Astrocyte (in vitro differentiated cells and primary cell): ENCODE measurements around the gene GALNT18. TPM values are rescaled to one million over a fixed set of nuclear protein-coding genes. Genes with fewer than 3 reads are reported as not detected.

ENCODE experiments used
- DNase-seq: peaks from one replicate; pipeline ENCODE4 v3.0.0-alpha.2; 2010; ENCODE audit warnings: low read depth
- FAIRE-seq: peaks from 2 replicates; lab custom pipeline; 2011; peaks lifted over from hg19 to GRCh38; lab: Jason Lieb, UNC
- H2AFZ ChIP-seq: 2 replicates; pipeline ENCODE4 v1.6.0; 2012; ENCODE audit warnings: low read depth, low read length, inconsistent platforms
- H3K27ac ChIP-seq: 2 replicates; pipeline ENCODE4 v1.5.1; 2011; ENCODE audit warnings: low read depth, low read length, inconsistent platforms
- H3K27me3 ChIP-seq: 2 replicates; pipeline ENCODE4 v1.6.0; 2011; ENCODE audit warnings: low read length, inconsistent platforms; ENCODE audit not compliant: insufficient read depth
- H3K36me3 ChIP-seq: 2 replicates; pipeline ENCODE4 v1.5.1; 2011; ENCODE audit warnings: low read length, inconsistent platforms; ENCODE audit not compliant: insufficient read depth
- H3K4me1 ChIP-seq: 2 replicates; pipeline ENCODE4 v1.5.1; 2011; ENCODE audit warnings: low read length, inconsistent platforms; ENCODE audit not compliant: insufficient read depth
- H3K4me2 ChIP-seq: 2 replicates; pipeline ENCODE4 v1.6.0; 2012; ENCODE audit warnings: low read length, inconsistent platforms
- H3K4me3 ChIP-seq: 2 replicates; pipeline ENCODE4 v1.5.1; 2011; ENCODE audit warnings: low read depth, mild to moderate bottlenecking, low read length, inconsistent platforms; ENCODE audit not compliant: insufficient read depth
- H3K79me2 ChIP-seq: 2 replicates; pipeline ENCODE4 v1.6.0; 2012; ENCODE audit warnings: mild to moderate bottlenecking, low read length, inconsistent platforms; ENCODE audit not compliant: insufficient read depth
- H3K9ac ChIP-seq: 2 replicates; pipeline ENCODE4 v1.6.0; 2012; ENCODE audit warnings: mild to moderate bottlenecking, low read length, inconsistent platforms
- H3K9me3 ChIP-seq: 2 replicates; pipeline ENCODE4 v1.5.1; 2012; ENCODE audit warnings: low read depth, mild to moderate bottlenecking, low read length, inconsistent platforms; ENCODE audit not compliant: insufficient read depth
- H4K20me1 ChIP-seq: 2 replicates; pipeline ENCODE4 v1.6.0; 2012; ENCODE audit warnings: low read length, inconsistent platforms; ENCODE audit not compliant: insufficient read depth
- H3K27ac Mint-ChIP-seq: one replicate; pipeline ENCODE4 v1.8.0; 2021; ENCODE audit warnings: mild to moderate bottlenecking, mixed read lengths; ENCODE audit not compliant: unreplicated experiment
- H3K27me3 Mint-ChIP-seq: one replicate; pipeline ENCODE4 v1.8.0; 2021; ENCODE audit warnings: low read depth, mixed read lengths; ENCODE audit not compliant: unreplicated experiment
- H3K36me3 Mint-ChIP-seq: one replicate; pipeline ENCODE4 v1.8.0; 2021; ENCODE audit warnings: low read depth, mixed read lengths; ENCODE audit not compliant: unreplicated experiment
- H3K4me1 Mint-ChIP-seq: one replicate; pipeline ENCODE4 v1.8.0; 2021; ENCODE audit warnings: low read depth, mixed read lengths; ENCODE audit not compliant: unreplicated experiment
- H3K4me3 Mint-ChIP-seq: one replicate; pipeline ENCODE4 v1.8.0; 2021; ENCODE audit warnings: mild to moderate bottlenecking, moderate library complexity, mixed read lengths; ENCODE audit not compliant: unreplicated experiment
- H3K9me3 Mint-ChIP-seq: one replicate; pipeline ENCODE4 v1.8.0; 2021; ENCODE audit warnings: mild to moderate bottlenecking, mixed read lengths; ENCODE audit not compliant: unreplicated experiment
- EZH2 ChIP-seq: IDR thresholded peaks from 2 replicates; pipeline ENCODE4 v1.6.1; 2012; ENCODE audit warnings: mild to moderate bottlenecking, low read length, inconsistent platforms; ENCODE audit not compliant: insufficient read depth
- total RNA-seq: library from RNA; stranded (reverse); gene quantifications from 2 replicates; pipeline ENCODE4 v1.2.1, GENCODE V29; 2021
- TF ChIP-seq, protein P1 (sequence below): IDR thresholded peaks from 2 replicates; pipeline ENCODE4 v1.5.1; 2011; ENCODE audit warnings: low read depth, mild to moderate bottlenecking, inconsistent platforms, low read length, moderate library complexity; ENCODE audit not compliant: insufficient read depth

Gene GALNT18
- total RNA-seq, 1 donor from 2014 or later, result 6.5 TPM

DNA sequence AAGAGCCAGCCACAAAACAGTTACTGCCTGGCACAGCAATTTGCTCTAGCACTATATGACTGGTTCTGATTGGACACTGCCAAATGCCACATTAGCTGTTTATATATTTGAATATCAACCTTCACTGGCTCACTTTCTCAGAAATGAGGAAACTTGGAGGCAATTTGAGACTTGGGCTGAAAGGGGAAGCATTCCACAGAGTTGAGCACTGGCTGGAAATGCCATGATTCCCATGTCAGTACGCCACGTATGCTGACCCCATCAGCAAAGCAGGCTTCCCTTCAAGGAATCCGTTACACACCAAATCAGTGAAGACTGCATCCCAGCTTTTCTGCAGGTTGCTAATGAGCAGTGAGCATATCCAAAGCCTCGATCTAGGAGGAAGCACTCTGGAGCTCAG is 34.7 kb downstream of the GALNT18 start:
- H3K36me3 Mint-ChIP-seq, result peaks cover 2% of the 10 kb centered on the region
- H3K79me2 ChIP-seq, result no peaks in the 10 kb centered on the region
- H3K27ac Mint-ChIP-seq, result peak overlapping the region; percentile 82
- no peaks in the 10 kb centered on the region for H3K36me3 ChIP-seq
- H4K20me1 ChIP-seq, result no peaks in the 10 kb centered on the region
- peak; percentile 21 for DNase-seq
- H3K4me1 ChIP-seq, result peaks cover 15% of the 10 kb centered on the region
- H3K9me3 ChIP-seq, result no peaks in the 10 kb centered on the region
- peaks cover 48% of the 10 kb centered on the region for H3K4me1 Mint-ChIP-seq
- TF ChIP-seq EZH2, result no peak
- TF ChIP-seq, protein P1, sequence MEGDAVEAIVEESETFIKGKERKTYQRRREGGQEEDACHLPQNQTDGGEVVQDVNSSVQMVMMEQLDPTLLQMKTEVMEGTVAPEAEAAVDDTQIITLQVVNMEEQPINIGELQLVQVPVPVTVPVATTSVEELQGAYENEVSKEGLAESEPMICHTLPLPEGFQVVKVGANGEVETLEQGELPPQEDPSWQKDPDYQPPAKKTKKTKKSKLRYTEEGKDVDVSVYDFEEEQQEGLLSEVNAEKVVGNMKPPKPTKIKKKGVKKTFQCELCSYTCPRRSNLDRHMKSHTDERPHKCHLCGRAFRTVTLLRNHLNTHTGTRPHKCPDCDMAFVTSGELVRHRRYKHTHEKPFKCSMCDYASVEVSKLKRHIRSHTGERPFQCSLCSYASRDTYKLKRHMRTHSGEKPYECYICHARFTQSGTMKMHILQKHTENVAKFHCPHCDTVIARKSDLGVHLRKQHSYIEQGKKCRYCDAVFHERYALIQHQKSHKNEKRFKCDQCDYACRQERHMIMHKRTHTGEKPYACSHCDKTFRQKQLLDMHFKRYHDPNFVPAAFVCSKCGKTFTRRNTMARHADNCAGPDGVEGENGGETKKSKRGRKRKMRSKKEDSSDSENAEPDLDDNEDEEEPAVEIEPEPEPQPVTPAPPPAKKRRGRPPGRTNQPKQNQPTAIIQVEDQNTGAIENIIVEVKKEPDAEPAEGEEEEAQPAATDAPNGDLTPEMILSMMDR, result no peak
- no peak overlapping the region for H3K4me3 Mint-ChIP-seq
- no peak for FAIRE-seq
- H3K27ac ChIP-seq, result no peak overlapping the region
- H2AFZ ChIP-seq, result no peak overlapping the region
- H3K9ac ChIP-seq, result no peak overlapping the region
- no peaks in the 10 kb centered on the region for H3K27me3 Mint-ChIP-seq
- H3K4me3 ChIP-seq, result no peak overlapping the region
- H3K27me3 ChIP-seq, result peaks cover 11% of the 10 kb centered on the region
- H3K9me3 Mint-ChIP-seq, result no peaks in the 10 kb centered on the region
- H3K4me2 ChIP-seq, result no peak overlapping the region

DNA sequence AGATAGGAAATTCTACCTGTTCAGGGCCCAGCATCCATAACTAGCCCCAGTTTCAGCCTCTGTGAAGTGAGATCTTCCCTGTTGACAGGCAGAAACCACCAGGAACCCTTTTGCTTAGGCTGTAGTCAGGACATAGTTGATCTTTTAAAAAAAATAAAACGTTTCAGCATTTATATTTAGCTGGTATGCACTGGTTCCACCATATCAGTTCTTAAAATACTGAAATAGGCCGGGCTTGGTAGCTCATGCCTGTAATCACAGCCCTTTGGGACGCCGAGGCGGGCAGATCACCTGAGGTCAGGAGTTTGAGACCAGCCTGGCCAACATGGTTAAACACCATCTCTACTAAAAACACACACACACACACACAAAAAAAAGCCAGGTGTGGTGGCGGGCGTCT is 35.3 kb downstream of the GALNT18 start:
- Histone ChIP-seq H3K9me3 (no peaks in the 10 kb centered on the region), H3K4me1 (peaks cover 15% of the 10 kb centered on the region), H3K27me3 (peaks cover 14% of the 10 kb centered on the region), H3K27ac (no peak overlapping the region), H3K4me3 (no peak overlapping the region), H4K20me1 (no peaks in the 10 kb centered on the region), H3K4me2 (no peak overlapping the region), H2AFZ (no peak overlapping the region), H3K36me3 (no peaks in the 10 kb centered on the region), H3K79me2 (no peaks in the 10 kb centered on the region), H3K9ac (no peak overlapping the region)
- Mint-ChIP-seq H3K4me1 (peaks cover 50% of the 10 kb centered on the region), H3K4me3 (no peak overlapping the region), H3K9me3 (no peaks in the 10 kb centered on the region), H3K27me3 (no peaks in the 10 kb centered on the region), H3K27ac (no peak overlapping the region), H3K36me3 (peaks cover 2% of the 10 kb centered on the region)
- TF ChIP-seq, protein P1, result no peak
- TF ChIP-seq EZH2, result no peak
- no peak for DNase-seq
- FAIRE-seq, result no peak

DNA sequence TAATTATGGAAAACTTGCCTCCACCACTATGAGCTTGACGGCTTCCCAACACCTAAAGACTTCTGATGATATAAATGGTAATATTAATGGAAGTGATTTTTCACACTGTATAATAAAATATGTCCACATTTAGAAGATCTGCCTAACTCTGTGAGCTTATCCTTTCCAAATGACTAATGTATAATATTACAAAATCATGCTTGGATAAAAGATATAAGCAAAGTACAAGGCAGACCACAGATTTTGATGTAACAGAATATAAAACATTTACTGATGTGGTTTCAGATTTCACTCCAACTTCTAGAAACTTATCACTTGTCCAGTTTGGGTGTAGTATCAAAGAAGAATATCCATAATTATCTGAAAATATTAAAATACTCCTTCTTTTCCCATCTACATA is 36.9 kb downstream of the GALNT18 start:
- Histone ChIP-seq H4K20me1 (no peaks in the 10 kb centered on the region), H3K9ac (peak overlapping the region; percentile 31), H3K79me2 (no peaks in the 10 kb centered on the region), H3K27me3 (peaks cover 19% of the 10 kb centered on the region), H3K27ac (peak overlapping the region; percentile 31), H3K4me2 (peak overlapping the region; percentile 78), H3K4me1 (peaks cover 15% of the 10 kb centered on the region), H3K36me3 (no peaks in the 10 kb centered on the region), H3K4me3 (no peak overlapping the region), H3K9me3 (no peaks in the 10 kb centered on the region), H2AFZ (no peak overlapping the region)
- TF ChIP-seq EZH2, result no peak
- TF ChIP-seq, protein P1, result no peak
- H3K27me3 Mint-ChIP-seq, result peaks cover 4% of the 10 kb centered on the region
- no peak overlapping the region for H3K4me3 Mint-ChIP-seq
- DNase-seq, result peak; percentile 16
- no peaks in the 10 kb centered on the region for H3K9me3 Mint-ChIP-seq
- H3K27ac Mint-ChIP-seq, result no peak overlapping the region
- no peaks in the 10 kb centered on the region for H3K36me3 Mint-ChIP-seq
- FAIRE-seq, result no peak
- H3K4me1 Mint-ChIP-seq, result peaks cover 53% of the 10 kb centered on the region
